GM23338 (cell line): ENCODE data around the gene FCN3. TPM values are rescaled to one million over a fixed set of nuclear protein-coding genes. Genes with fewer than 3 reads are reported as not detected.

Experiments
- ATAC-seq: fragments of 200-7000 bp; cut with Tn5 transposase; 3 replicates; pipeline ENCODE4 v1.9.1; 2020
- DNase-seq: peaks from one replicate; pipeline ENCODE4 v3.0.0-alpha.2; 2015; ENCODE audit warnings: low spot score
- H2AFZ ChIP-seq: fragments of 200-600 bp; sonication (generic); 2 replicates; pipeline ENCODE4 v1.8.0; 2016; ENCODE audit warnings: antibody characterized with exemption, mild to moderate bottlenecking, moderate library complexity
- H3F3A ChIP-seq: fragments of 200-600 bp; sonication (generic); replicated peaks from 2 replicates; pipeline ENCODE4 v1.8.0; 2017; ENCODE audit warnings: antibody characterized with exemption, mixed run types, low read depth
- H3K27ac ChIP-seq: fragments of 200-600 bp; sonication (generic); 2 replicates; pipeline ENCODE4 v1.6.1; 2016; ENCODE audit warnings: low read depth
- H3K27me3 ChIP-seq: fragments of 200-600 bp; sonication (generic); 2 replicates; pipeline ENCODE4 v1.8.0; 2016; ENCODE audit warnings: mild to moderate bottlenecking, mixed run types, moderate library complexity; ENCODE audit not compliant: insufficient read depth
- H3K36me3 ChIP-seq: fragments of 200-600 bp; sonication (generic); 2 replicates; pipeline ENCODE4 v1.8.0; 2016; ENCODE audit warnings: mild to moderate bottlenecking; ENCODE audit not compliant: insufficient read depth
- H3K4me1 ChIP-seq: fragments of 200-600 bp; sonication (generic); 2 replicates; pipeline ENCODE4 v1.8.0; 2016; ENCODE audit warnings: mild to moderate bottlenecking, moderate library complexity; ENCODE audit not compliant: insufficient read depth
- H3K4me2 ChIP-seq: fragments of 200-600 bp; sonication (generic); 2 replicates; pipeline ENCODE4 v1.7.1; 2017; ENCODE audit warnings: mixed run types
- H3K4me3 ChIP-seq: fragments of 200-600 bp; sonication (generic); 2 replicates; pipeline ENCODE4 v1.6.1; 2016; ENCODE audit warnings: mixed run types
- H3K79me2 ChIP-seq: fragments of 200-600 bp; sonication (generic); replicated peaks from 2 replicates; pipeline ENCODE4 v1.8.0; 2017; ENCODE audit warnings: mild to moderate bottlenecking; ENCODE audit not compliant: insufficient read depth
- H3K9me2 ChIP-seq: fragments of 200-600 bp; sonication (generic); 2 replicates; pipeline ENCODE4 v1.8.0; 2017; ENCODE audit not compliant: insufficient read depth
- H4K20me1 ChIP-seq: fragments of 200-600 bp; sonication (generic); replicated peaks from 2 replicates; pipeline ENCODE4 v1.8.0; 2017; ENCODE audit warnings: mild to moderate bottlenecking; ENCODE audit not compliant: insufficient read depth
- H3K27ac Mint-ChIP-seq: 2 replicates; pipeline ENCODE4 v1.8.0; 2020; ENCODE audit warnings: inconsistent platforms, mild to moderate bottlenecking, moderate library complexity, mixed read lengths
- H3K27me3 Mint-ChIP-seq: 3 replicates; pipeline ENCODE4 v1.8.0; 2022; ENCODE audit warnings: low read depth, mild to moderate bottlenecking, moderate library complexity, mixed read lengths, inconsistent platforms; ENCODE audit not compliant: insufficient read depth, poor library complexity
- H3K36me3 Mint-ChIP-seq: 3 replicates; pipeline ENCODE4 v1.8.0; 2021; ENCODE audit warnings: low read depth, mild to moderate bottlenecking, inconsistent platforms, moderate library complexity, mixed read lengths
- H3K4me1 Mint-ChIP-seq: 3 replicates; pipeline ENCODE4 v1.8.0; 2020; ENCODE audit warnings: mild to moderate bottlenecking, inconsistent platforms, mixed read lengths
- H3K4me3 Mint-ChIP-seq: 3 replicates; pipeline ENCODE4 v1.8.0; 2021; ENCODE audit warnings: moderate library complexity, mild to moderate bottlenecking, inconsistent platforms, mixed read lengths
- H3K9me3 Mint-ChIP-seq: 3 replicates; pipeline ENCODE4 v1.8.0; 2020; ENCODE audit warnings: moderate library complexity, mild to moderate bottlenecking, inconsistent platforms, mixed read lengths
- ETS1 ChIP-seq: IDR thresholded peaks from 2 replicates; pipeline ENCODE4 v1.6.1; 2016; ENCODE audit warnings: antibody characterized with exemption
- EZH2 ChIP-seq: fragments of 200-600 bp; sonication (generic); IDR thresholded peaks from one replicate; pipeline ENCODE4 v1.8.0; 2017; ENCODE audit warnings: antibody characterized with exemption, mild to moderate bottlenecking, low read depth; ENCODE audit not compliant: unreplicated experiment
- EZH2phosphoT487 ChIP-seq: fragments of 200-600 bp; sonication (generic); IDR thresholded peaks from one replicate; pipeline ENCODE4 v1.8.1; 2018; ENCODE audit warnings: antibody characterized with exemption; ENCODE audit not compliant: unreplicated experiment
- NANOG ChIP-seq: IDR thresholded peaks from 2 replicates; pipeline ENCODE4 v1.6.1; 2016; ENCODE audit warnings: antibody characterized with exemption, borderline replicate concordance
- STAT1 ChIP-seq: IDR thresholded peaks from one replicate; pipeline ENCODE4 v1.6.1; 2016; ENCODE audit warnings: antibody characterized with exemption; ENCODE audit not compliant: unreplicated experiment
- ZNF114 ChIP-seq: fragments of 250-450 bp; sonication (Bioruptor Pico); IDR thresholded peaks from 2 replicates; pipeline ENCODE4 v1.5.0; 2020; ENCODE audit warnings: mild to moderate bottlenecking, moderate library complexity
- ZNF331 ChIP-seq: fragments of 250-450 bp; sonication (Bioruptor Pico); IDR thresholded peaks from 2 replicates; pipeline ENCODE4 v1.5.0; 2020; ENCODE audit warnings: low read depth, mild to moderate bottlenecking, moderate library complexity
- polyA plus RNA-seq: library from polyadenylated mRNA; unstranded; fragments of >200 nt; fragmentation: Nextera tagmentation; extraction: Ambion mirVana; gene quantifications from 2 replicates; pipeline ENCODE4 v1.2.1, GENCODE V29; 2016
- total RNA-seq: library from RNA; depleted of rRNA; stranded (reverse); fragments of >200 nt; shearing (Covaris generic); gene quantifications from 2 replicates; pipeline ENCODE4 v1.2.3, GENCODE V29; 2014
- TF ChIP-seq, protein P1 (sequence below): IDR thresholded peaks from one replicate; pipeline ENCODE4 v1.6.1; 2018; ENCODE audit warnings: antibody characterized with exemption; ENCODE audit not compliant: unreplicated experiment
- TF ChIP-seq, protein P2 (sequence below): fragments of 250-450 bp; sonication (Bioruptor Pico); IDR thresholded peaks from 2 replicates; pipeline ENCODE4 v1.5.0; 2020; ENCODE audit warnings: mild to moderate bottlenecking, moderate library complexity
- TF ChIP-seq, protein P3 (sequence below), 2 experiments: fragments of 200-600 bp in 1 of 2; sonication (generic) in 1 of 2; conservative IDR thresholded peaks; 2 replicates each; pipeline versions ENCODE4 v1.5.1 to v1.6.1; 2016 to 2017; ENCODE audit warnings: antibody characterized with exemption in 2 of 2, low read depth in 2 of 2, mild to moderate bottlenecking in 2 of 2, moderate library complexity in 1 of 2

Gene FCN3
- total and polyA plus RNA-seq, 2 experiments from 2014 or later, result 0.49 TPM; not detected in 1

GRCh38 chr1:27353166-27353565 lies 21.5 kb downstream of the FCN3 start:
- Mint-ChIP-seq H3K27me3 (peaks cover 26% of the 10 kb centered on the region), H3K9me3 (no peaks in the 10 kb centered on the region; the same call in 2 of the 3 replicates), H3K4me3 (no peak overlapping the region), H3K4me1 (peaks cover 22% of the 10 kb centered on the region; the same call in 2 of the 3 replicates), H3K36me3 (peaks cover 5% of the 10 kb centered on the region; the same call in 1 of the 3 replicates), H3K27ac (no peak overlapping the region)
- TF ChIP-seq, protein P1, sequence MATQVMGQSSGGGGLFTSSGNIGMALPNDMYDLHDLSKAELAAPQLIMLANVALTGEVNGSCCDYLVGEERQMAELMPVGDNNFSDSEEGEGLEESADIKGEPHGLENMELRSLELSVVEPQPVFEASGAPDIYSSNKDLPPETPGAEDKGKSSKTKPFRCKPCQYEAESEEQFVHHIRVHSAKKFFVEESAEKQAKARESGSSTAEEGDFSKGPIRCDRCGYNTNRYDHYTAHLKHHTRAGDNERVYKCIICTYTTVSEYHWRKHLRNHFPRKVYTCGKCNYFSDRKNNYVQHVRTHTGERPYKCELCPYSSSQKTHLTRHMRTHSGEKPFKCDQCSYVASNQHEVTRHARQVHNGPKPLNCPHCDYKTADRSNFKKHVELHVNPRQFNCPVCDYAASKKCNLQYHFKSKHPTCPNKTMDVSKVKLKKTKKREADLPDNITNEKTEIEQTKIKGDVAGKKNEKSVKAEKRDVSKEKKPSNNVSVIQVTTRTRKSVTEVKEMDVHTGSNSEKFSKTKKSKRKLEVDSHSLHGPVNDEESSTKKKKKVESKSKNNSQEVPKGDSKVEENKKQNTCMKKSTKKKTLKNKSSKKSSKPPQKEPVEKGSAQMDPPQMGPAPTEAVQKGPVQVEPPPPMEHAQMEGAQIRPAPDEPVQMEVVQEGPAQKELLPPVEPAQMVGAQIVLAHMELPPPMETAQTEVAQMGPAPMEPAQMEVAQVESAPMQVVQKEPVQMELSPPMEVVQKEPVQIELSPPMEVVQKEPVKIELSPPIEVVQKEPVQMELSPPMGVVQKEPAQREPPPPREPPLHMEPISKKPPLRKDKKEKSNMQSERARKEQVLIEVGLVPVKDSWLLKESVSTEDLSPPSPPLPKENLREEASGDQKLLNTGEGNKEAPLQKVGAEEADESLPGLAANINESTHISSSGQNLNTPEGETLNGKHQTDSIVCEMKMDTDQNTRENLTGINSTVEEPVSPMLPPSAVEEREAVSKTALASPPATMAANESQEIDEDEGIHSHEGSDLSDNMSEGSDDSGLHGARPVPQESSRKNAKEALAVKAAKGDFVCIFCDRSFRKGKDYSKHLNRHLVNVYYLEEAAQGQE, result no peak
- no peak for TF ChIP-seq ZNF114 (CRISPR knock-in tag)
- no peak for TF ChIP-seq EZH2phosphoT487
- TF ChIP-seq ETS1, result no peak
- TF ChIP-seq NANOG, result no peak
- TF ChIP-seq EZH2, result no peak
- TF ChIP-seq ZNF331 (CRISPR knock-in tag), result no peak
- TF ChIP-seq, protein P2, sequence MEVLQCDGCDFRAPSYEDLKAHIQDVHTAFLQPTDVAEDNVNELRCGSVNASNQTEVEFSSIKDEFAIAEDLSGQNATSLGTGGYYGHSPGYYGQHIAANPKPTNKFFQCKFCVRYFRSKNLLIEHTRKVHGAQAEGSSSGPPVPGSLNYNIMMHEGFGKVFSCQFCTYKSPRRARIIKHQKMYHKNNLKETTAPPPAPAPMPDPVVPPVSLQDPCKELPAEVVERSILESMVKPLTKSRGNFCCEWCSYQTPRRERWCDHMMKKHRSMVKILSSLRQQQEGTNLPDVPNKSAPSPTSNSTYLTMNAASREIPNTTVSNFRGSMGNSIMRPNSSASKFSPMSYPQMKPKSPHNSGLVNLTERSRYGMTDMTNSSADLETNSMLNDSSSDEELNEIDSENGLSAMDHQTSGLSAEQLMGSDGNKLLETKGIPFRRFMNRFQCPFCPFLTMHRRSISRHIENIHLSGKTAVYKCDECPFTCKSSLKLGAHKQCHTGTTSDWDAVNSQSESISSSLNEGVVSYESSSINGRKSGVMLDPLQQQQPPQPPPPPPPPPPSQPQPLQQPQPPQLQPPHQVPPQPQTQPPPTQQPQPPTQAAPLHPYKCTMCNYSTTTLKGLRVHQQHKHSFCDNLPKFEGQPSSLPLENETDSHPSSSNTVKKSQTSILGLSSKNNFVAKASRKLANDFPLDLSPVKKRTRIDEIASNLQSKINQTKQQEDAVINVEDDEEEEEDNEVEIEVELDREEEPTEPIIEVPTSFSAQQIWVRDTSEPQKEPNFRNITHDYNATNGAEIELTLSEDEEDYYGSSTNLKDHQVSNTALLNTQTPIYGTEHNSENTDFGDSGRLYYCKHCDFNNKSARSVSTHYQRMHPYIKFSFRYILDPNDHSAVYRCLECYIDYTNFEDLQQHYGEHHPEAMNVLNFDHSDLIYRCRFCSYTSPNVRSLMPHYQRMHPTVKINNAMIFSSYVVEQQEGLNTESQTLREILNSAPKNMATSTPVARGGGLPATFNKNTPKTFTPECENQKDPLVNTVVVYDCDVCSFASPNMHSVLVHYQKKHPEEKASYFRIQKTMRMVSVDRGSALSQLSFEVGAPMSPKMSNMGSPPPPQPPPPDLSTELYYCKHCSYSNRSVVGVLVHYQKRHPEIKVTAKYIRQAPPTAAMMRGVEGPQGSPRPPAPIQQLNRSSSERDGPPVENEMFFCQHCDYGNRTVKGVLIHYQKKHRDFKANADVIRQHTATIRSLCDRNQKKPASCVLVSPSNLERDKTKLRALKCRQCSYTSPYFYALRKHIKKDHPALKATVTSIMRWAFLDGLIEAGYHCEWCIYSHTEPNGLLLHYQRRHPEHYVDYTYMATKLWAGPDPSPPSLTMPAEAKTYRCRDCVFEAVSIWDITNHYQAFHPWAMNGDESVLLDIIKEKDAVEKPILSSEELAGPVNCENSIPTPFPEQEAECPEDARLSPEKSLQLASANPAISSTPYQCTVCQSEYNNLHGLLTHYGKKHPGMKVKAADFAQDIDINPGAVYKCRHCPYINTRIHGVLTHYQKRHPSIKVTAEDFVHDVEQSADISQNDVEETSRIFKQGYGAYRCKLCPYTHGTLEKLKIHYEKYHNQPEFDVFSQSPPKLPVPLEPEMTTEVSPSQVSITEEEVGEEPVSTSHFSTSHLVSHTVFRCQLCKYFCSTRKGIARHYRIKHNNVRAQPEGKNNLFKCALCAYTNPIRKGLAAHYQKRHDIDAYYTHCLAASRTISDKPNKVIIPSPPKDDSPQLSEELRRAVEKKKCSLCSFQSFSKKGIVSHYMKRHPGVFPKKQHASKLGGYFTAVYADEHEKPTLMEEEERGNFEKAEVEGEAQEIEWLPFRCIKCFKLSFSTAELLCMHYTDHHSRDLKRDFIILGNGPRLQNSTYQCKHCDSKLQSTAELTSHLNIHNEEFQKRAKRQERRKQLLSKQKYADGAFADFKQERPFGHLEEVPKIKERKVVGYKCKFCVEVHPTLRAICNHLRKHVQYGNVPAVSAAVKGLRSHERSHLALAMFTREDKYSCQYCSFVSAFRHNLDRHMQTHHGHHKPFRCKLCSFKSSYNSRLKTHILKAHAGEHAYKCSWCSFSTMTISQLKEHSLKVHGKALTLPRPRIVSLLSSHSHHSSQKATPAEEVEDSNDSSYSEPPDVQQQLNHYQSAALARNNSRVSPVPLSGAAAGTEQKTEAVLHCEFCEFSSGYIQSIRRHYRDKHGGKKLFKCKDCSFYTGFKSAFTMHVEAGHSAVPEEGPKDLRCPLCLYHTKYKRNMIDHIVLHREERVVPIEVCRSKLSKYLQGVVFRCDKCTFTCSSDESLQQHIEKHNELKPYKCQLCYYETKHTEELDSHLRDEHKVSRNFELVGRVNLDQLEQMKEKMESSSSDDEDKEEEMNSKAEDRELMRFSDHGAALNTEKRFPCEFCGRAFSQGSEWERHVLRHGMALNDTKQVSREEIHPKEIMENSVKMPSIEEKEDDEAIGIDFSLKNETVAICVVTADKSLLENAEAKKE (CRISPR knock-in tag), result no peak
- TF ChIP-seq STAT1, result no peak
- TF ChIP-seq, protein P3, sequence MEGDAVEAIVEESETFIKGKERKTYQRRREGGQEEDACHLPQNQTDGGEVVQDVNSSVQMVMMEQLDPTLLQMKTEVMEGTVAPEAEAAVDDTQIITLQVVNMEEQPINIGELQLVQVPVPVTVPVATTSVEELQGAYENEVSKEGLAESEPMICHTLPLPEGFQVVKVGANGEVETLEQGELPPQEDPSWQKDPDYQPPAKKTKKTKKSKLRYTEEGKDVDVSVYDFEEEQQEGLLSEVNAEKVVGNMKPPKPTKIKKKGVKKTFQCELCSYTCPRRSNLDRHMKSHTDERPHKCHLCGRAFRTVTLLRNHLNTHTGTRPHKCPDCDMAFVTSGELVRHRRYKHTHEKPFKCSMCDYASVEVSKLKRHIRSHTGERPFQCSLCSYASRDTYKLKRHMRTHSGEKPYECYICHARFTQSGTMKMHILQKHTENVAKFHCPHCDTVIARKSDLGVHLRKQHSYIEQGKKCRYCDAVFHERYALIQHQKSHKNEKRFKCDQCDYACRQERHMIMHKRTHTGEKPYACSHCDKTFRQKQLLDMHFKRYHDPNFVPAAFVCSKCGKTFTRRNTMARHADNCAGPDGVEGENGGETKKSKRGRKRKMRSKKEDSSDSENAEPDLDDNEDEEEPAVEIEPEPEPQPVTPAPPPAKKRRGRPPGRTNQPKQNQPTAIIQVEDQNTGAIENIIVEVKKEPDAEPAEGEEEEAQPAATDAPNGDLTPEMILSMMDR (conservative IDR thresholded peaks at IDR 0.05; ENCODE audit: low read depth in 2 of 2), result no peak
- no peak overlapping the region for H3K4me3 ChIP-seq
- no peaks in the 10 kb centered on the region for H3K9me2 ChIP-seq
- ATAC-seq (no peak), DNase-seq (no peak)
- H3K36me3 ChIP-seq, result no peaks in the 10 kb centered on the region
- H3K4me1 ChIP-seq, result peaks cover 17% of the 10 kb centered on the region; the same call in 1 of the 2 replicates
- no peaks in the 10 kb centered on the region; the same call in 1 of the 2 replicates for H4K20me1 ChIP-seq
- peaks cover 13% of the 10 kb centered on the region for H3F3A ChIP-seq
- peaks cover 4% of the 10 kb centered on the region for H3K79me2 ChIP-seq
- no peak overlapping the region for H2AFZ ChIP-seq
- H3K4me2 ChIP-seq, result no peak overlapping the region
- H3K27ac ChIP-seq, result no peak overlapping the region
- H3K27me3 ChIP-seq, result peaks cover 13% of the 10 kb centered on the region
